Thoracic aorta (tissue), 2 donors: Measurements from ENCODE around the gene RIT2. TPM values are rescaled to one million over a fixed set of nuclear protein-coding genes. Genes with fewer than 3 reads are reported as not detected.

Source experiments
- ATAC-seq: fragments of 150-250 bp; one replicate; pipeline ENCODE4 v1.8.0; 2017; ENCODE audit warnings: low read depth; ENCODE audit not compliant: insufficient number of reproducible peaks, low FRiP score
- DNase-seq: peaks from one replicate; pipeline ENCODE4 v3.0.0-alpha.2; 2020; ENCODE audit warnings: low spot score
- H3K27ac ChIP-seq, 2 donors: fragments of 200-600 bp; sonication (generic); 1 replicate in 1 of 2; 2 replicates in 1 of 2; pipeline ENCODE4 v1.5.1; 2016; ENCODE audit warnings: mild to moderate bottlenecking in 2 of 2, moderate library complexity in 2 of 2
- H3K27me3 ChIP-seq: fragments of 200-600 bp; sonication (generic); replicated peaks from 2 replicates; pipeline ENCODE4 v1.6.0; 2016; ENCODE audit warnings: mild to moderate bottlenecking; ENCODE audit not compliant: insufficient read depth
- H3K36me3 ChIP-seq: fragments of 200-600 bp; sonication (generic); one replicate; pipeline ENCODE4 v1.5.1; 2016
- H3K4me1 ChIP-seq, 2 donors: fragments of 200-600 bp; sonication (generic); 1 replicate in 1 of 2; 2 replicates in 1 of 2; pipeline versions ENCODE4 v1.5.1 to v1.6.0; 2016; ENCODE audit warnings: low read depth in 2 of 2, mild to moderate bottlenecking in 1 of 2; ENCODE audit not compliant: control insufficient read depth in 1 of 2
- H3K4me3 ChIP-seq: fragments of 200-600 bp; sonication (generic); 2 replicates; pipeline ENCODE4 v1.5.1; 2016; ENCODE audit warnings: mild to moderate bottlenecking
- H3K9me3 ChIP-seq: fragments of 200-600 bp; sonication (generic); 2 replicates; pipeline ENCODE4 v1.5.1; 2016
- total RNA-seq, 2 donors: library from RNA; depleted of rRNA; stranded (reverse); fragments of >200 nt; gene quantifications; one replicate each; pipeline versions ENCODE4 v1.1.0 to v1.2.3, GENCODE V29; 2016
- TF ChIP-seq, protein P1 (sequence below): fragments of 200-600 bp; sonication (generic); IDR thresholded peaks from one replicate; pipeline ENCODE4 v1.5.1; 2019; ENCODE audit warnings: antibody characterized with exemption

Gene RIT2
- total RNA-seq, 2 donors from 2014 or later, result not detected

DNA sequence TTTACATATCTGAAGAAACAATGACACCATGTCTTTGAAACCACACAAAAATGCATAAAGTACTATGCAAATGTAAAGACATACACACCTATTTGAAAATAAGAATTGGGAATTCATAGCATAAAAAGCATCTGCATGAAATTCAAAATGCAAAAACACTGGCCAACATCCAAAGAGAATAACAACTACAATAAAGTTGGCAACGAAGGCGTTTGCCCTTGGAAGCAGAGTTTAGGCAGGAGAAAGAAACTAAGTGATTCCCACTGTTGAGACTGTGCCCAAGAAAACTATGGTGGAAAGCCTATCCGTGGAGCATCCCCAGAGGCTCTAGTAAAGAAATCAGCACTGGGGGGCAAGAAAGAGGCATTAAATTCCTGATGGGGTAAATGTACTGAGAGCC, 292.8 kb downstream of the RIT2 start:
- Histone ChIP-seq H3K27me3 (no peaks in the 10 kb centered on the region), H3K4me3 (no peak overlapping the region), H3K4me1 (no peaks in the 10 kb centered on the region), H3K9me3 (no peaks in the 10 kb centered on the region), H3K27ac (no peak overlapping the region), H3K36me3 (no peaks in the 10 kb centered on the region)
- ATAC-seq (no peak), DNase-seq (no peak)
- TF ChIP-seq, protein P1, sequence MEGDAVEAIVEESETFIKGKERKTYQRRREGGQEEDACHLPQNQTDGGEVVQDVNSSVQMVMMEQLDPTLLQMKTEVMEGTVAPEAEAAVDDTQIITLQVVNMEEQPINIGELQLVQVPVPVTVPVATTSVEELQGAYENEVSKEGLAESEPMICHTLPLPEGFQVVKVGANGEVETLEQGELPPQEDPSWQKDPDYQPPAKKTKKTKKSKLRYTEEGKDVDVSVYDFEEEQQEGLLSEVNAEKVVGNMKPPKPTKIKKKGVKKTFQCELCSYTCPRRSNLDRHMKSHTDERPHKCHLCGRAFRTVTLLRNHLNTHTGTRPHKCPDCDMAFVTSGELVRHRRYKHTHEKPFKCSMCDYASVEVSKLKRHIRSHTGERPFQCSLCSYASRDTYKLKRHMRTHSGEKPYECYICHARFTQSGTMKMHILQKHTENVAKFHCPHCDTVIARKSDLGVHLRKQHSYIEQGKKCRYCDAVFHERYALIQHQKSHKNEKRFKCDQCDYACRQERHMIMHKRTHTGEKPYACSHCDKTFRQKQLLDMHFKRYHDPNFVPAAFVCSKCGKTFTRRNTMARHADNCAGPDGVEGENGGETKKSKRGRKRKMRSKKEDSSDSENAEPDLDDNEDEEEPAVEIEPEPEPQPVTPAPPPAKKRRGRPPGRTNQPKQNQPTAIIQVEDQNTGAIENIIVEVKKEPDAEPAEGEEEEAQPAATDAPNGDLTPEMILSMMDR, result no peak

DNA sequence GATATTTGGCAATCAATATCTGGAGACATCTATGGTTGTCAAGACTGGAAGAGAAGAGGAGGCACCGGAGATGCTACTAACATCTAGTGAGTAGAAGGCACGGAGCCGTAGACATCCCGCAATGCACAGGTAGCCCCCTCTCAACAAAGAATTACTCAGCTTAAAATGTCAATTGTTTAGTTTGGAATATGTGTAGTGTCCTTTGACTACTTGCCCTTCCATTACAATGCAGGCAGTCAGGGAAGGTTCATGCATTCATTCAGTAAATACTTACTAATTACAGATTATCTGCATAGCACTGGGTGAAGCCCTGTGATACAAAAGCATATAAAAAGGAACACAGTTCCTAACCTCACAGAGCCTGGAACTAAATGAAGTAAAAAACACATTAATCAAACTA, 294.0 kb downstream of the RIT2 start:
- DNase-seq (no peak), ATAC-seq (no peak)
- Histone ChIP-seq H3K9me3 (no peaks in the 10 kb centered on the region), H3K36me3 (no peaks in the 10 kb centered on the region), H3K4me1 (no peaks in the 10 kb centered on the region), H3K4me3 (no peak overlapping the region), H3K27ac (no peak overlapping the region), H3K27me3 (no peaks in the 10 kb centered on the region)
- TF ChIP-seq, protein P1, result no peak

DNA sequence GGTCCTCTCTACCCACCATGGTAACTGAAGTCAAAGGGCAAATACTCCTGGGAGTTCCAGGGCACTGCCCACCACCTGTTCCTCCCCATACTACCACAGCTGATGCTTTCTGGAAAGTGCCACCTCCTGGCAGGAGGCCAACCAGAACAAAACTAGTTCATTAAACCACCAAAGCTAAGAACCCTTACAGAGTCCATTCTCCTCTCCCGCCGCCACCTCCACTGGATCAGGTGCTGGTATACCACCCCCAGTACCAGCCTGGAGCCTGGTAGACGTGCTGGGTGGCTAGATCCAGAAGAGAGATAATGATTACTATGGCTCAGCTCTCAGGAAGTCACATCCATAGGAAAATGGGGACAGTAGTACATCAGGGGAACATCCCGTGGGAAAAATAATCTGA, 300.9 kb downstream of the RIT2 start:
- no peak for ATAC-seq
- no peak overlapping the region for H3K4me3 ChIP-seq

DNA sequence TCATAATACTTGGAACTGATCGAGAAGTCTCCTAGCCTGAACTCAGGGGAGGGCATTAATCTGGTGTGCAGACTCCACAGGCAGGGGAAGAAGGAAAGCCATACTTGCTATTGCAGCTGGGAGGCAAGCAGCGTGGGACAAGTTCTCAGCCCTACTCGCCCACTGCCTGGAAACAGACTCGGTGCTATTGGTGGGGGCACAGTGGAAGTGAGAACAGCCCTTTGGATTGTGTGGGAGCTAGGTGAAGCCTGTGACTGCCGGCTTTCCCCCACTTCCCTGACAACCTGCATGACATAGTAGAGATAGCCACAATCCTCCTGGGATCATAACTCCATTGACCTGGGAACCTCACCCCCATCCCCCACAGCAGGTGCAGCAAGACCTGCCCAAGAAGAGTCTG, 301.3 kb downstream of the RIT2 start:
- DNase-seq, result no peak
- Histone ChIP-seq H3K36me3 (no peaks in the 10 kb centered on the region), H3K27ac (no peak overlapping the region), H3K27me3 (no peaks in the 10 kb centered on the region), H3K9me3 (no peaks in the 10 kb centered on the region), H3K4me3 (no peak overlapping the region), H3K4me1 (no peaks in the 10 kb centered on the region)
- TF ChIP-seq, protein P1, result no peak
- ATAC-seq, result no peak

More for the DNA sequence above, 300.9 kb downstream of the RIT2 start:
- Histone ChIP-seq H3K27ac (no peak overlapping the region), H3K9me3 (no peaks in the 10 kb centered on the region), H3K36me3 (no peaks in the 10 kb centered on the region), H3K4me1 (no peaks in the 10 kb centered on the region), H3K27me3 (no peaks in the 10 kb centered on the region)
- TF ChIP-seq, protein P1, result no peak
- no peak for DNase-seq

DNA sequence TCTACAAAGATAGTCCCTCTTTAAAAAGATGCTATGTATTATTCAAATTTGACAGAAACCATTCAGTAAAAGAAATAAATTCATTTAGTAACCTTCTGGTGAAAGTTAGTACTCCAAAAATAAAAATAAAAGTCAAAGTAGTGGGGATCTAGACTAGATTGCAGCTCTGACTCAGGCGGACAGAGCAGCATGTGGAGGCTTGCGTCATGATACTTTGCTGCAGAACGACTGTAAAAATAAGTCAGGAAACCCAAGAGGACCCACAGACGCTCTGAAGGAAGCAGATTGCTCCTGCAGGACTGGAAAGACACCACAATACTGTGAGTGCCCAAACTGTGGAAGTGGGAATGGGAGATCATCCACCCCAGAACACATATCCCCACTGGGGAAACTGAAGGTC, 301.9 kb downstream of the RIT2 start:
- DNase-seq (no peak), ATAC-seq (no peak)
- TF ChIP-seq, protein P1, result no peak
- no peaks in the 10 kb centered on the region for H3K9me3 ChIP-seq
- no peaks in the 10 kb centered on the region for H3K4me1 ChIP-seq
- H3K27ac ChIP-seq, result no peak overlapping the region
- no peaks in the 10 kb centered on the region for H3K36me3 ChIP-seq
- no peak overlapping the region for H3K4me3 ChIP-seq
- H3K27me3 ChIP-seq, result no peaks in the 10 kb centered on the region
